GM19328 (cell line): Measurements from ENCODE around the gene SYNGAP1.

Experiments used
- ATAC-seq: cut with Tn5 transposase; IDR thresholded peaks from one replicate; pipeline ENCODE4 v1.9.1; 2021; ENCODE audit warnings: mild to moderate bottlenecking, moderate library complexity; ENCODE audit not compliant: unreplicated experiment

The SYNGAP1 gene

DNA sequence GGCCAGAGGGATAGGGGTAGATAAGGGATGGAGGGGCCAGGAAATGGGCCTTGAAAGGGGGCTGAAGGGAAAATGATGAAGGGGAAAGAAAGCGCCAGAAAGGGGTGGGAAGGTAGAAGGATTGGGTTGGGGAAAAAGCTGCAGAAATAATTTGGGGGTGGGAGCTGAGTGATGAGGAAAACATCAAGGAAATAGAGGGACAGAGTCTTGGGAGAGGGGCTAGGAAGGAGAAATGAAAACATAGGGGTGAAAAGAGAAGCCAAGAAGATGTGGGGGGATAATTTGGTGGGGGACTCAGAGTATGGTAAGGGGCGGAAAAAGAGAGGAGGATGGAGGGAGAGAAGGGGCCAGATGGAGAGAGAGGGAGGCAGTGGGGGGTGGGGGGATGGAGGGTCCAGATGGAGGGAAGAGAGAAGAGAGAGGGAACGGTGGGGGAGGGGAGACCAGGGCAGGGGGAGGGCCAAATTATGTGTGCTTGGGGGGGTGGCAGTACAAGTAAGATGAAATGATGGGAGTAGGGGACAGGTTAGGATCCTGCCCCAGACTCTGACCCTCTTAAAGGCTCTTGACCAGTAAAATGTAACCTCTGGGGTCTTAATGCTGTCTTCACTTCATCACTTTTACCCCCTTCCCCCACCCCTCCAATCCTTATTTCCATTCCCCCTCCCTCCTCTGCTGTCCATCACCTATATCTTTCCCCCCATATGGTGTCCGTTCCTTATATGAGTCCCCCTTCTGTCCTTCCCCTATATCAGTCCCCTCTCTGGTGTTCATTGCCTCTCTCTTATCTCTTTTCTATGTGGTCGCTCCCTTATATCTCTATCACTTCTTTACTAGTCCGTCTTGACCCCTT, 852 bp downstream of the SYNGAP1 start:
- no peak for ATAC-seq

DNA sequence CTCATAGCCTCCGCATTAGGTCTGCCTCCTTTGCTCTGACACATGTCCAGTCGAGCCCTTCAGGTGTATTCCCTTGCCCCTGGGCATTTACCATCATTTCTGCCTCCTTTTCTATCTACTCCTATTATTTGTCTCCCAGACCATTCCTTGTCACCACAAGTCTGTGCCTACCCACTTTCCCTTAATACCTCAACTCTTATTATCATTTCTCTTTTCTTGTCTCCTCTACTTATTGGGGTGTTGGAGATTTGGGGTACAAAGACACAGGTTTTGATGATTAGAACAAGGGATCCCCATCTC, 1.4 kb downstream of the SYNGAP1 start:
- ATAC-seq, result no peak

DNA sequence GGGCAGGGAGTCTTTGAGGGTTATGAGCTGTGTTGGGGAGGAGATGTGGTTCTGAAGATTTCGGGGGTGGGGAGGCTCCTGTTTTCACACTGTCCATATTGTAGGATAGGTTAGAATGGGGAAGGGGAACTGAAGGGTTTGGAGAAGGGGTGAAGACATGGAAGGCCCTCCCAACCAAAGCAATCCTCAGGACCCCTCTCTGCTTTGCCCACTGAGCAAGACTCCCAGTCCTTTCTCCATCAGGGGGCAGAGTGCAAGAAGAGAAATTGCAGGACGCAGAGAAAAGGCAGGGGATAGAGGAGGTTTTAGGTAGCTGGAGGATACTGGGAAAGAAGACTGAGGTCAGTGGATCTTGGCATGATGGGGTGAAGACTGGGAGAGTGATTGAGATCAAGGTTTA, 3.9 kb downstream of the SYNGAP1 start:
- ATAC-seq, result no peak

DNA sequence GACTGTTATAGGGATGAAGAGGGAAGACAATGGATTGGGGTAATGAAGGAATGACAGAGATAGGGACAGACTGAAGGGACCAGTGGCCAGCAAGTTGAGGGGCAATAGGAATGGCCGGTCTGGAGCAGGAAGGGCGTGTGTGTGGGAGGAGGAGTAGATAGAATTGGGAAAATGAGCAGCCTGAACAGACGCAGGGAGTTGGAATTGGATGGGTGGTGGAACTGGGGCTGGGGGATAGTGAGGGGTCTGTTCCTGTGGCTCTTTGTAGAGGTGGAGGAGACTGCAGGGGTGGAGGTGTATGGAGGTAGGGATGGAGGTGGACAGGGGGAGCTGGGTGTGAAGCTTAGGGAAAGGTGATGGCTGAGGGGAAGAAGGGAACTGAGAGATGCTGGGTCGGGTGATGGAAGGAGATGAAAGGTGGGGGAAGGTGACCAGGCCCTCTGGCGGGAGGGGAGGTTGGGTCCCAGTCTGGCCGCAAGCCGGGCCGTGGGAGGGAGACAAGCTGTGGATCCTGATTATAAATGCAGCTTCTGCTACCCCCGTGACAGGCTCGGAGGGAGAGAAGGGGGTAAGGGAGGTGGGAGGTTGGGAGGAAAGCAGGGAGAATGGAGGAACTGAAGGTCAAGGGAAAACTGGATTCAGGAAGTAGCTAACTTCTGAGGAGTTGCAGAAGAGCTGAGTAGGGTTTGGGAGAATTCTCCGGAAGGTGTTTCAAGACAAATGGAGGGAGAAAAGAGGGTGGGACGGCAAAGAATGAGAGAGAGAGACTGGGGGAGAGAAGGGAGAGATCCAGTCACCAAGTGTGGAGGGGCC, 5.2 kb downstream of the SYNGAP1 start:
- no peak for ATAC-seq

DNA sequence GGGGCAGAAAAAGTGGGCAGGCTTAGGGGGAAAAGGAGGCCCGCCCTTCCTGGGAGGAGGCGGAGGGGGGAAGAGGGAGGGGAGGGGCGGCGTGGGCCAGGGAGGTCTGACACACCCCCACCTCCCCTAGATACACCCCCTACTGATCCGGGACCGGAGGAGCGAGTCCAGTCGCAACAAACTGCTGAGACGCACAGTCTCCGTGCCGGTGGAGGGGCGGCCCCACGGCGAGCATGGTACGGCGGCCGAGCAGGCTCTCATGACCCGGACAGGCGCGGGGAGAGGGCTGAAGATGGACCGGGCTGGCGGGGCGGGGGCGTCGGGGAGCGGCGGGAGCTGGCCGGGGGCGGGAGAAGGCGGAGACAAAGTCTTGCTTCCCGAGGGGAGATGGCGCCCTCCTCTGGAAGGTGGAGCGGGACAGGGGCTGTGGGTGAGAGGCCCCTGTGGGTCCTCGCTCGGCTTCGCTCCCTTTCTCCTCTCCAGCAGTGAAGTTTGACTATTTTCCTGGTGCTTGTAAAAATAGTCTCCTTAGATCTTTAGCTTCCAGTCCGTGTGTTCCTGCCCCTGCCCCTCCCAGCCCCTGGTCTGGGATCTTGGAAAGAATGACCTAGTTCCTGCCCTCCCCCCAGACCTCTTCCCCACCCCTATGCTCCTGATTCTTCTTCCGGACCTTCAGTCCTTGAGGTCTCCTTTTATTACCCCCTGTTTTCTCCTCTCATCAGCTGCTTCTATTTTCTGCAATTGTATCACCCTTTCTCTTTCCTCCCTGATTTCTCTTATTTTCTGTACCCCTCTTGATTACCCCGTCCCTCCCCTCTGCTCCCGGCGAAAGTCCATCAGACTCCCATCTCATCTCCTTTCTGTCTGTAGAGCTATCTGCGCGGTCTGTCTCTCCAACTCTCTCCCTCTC, 6.1 kb downstream of the SYNGAP1 start:
- ATAC-seq, result no peak

DNA sequence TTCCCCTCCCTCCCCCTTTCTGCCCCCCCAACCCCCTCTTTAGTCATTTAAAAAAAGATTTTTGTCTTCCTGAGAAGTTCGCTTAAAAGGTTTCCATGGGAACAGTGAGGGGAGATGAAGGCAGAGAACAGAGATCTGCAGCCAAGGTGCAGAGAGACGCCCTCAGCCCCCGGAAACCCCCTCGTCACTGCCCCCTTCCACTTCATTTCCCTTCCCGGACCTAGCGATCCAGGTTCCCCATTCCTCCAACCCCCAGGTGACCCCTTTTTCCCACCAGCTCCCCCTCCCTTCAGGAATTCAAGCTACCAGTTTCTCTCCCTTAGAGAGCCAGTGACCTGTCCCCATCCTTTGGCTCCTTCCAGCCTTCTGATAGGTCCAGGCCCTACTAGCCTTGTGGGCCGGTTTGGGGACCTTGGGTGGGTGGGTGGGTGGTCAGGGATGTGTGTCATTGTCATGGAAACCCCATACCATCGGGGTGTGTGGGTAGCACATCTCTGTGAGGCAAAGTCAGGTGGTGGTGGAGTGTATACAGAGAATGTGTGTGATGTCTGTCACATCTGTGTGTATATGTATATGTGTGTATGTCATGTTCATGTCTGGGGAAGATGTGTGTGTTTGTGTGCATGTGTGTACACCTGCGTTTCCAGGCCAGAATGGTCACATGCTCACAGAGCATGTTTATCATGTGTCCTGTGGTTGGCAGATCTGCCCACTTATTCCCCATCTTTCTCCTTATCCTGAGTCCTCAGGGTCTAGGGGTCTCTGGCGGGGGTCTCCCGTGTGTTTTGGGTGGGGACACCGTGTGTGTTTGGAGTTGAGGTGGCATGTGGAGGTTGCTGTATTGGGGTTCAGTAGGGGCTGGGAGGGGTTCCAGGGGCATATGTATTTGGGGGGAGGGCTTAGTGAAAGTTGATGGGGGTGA, 7.0 kb downstream of the SYNGAP1 start:
- ATAC-seq, result no peak

DNA sequence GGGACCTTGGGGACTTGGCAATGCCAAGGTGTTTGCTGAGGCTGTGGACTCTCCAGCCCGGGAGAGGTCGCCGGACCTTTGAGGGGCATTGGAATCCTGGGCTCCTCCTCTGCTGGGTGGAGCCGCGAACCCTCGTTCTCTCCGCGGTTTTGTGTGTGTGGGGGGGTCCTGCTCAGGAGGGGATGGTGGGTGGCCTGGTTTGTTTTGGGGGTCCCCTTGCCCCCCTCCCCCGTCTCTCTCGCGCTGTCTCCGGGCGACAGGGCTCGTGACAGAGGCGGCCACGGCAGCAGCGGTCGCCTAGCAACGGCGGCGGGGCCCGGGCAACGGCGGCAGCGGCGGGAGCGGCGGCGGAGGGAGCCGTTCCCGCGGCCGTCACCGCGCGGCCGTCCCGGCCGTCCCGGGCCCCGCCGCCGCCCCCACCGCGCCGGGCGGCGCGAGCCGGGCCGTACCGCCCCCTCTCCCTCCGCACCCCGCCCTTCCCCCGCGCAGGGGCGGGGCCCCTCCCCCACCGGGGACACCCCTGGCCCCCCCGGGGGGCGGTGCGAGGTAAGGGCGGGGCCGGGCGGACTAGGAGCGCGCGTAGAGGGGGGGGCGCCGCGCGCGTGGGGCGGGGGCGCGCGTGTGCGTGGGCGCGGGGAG, 7.8 kb downstream of the SYNGAP1 start:
- ATAC-seq, result no peak

DNA sequence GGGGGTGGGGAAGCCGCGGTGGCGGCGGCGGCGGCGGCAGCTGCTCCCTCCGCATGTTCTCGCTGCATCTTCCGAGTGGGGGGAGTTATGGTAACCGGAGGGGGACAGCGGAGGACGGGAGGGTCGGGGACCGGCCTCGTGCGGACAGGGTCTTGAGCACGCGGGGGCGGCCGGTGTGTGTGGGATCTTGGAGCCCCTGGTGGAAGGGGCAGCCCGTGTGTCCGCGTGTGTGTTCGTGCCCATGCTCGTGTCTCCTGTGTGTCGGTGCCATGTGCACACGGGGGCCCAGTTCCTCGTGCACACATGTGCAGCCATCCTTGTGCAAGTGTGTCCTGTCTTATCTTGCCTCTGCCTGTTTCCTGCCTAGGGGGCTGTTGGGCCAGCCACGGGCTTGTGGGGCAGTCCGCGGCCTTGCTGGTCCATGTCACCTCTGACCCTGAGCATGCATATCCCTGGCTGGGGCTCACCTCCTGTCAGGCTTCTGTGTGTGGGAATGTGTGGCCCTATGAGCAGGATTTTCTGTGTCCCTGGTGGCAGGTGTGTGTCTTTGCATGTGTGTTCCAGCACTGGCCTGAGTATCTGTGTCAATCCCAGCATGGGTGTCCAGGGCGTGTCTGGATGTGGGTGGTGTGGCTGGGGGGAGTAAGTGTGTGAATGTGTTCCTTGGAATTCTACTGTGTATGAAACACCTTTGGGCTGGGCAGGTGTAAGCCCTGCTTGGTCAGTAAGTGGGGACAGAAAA, 8.5 kb downstream of the SYNGAP1 start:
- ATAC-seq, result no peak

DNA sequence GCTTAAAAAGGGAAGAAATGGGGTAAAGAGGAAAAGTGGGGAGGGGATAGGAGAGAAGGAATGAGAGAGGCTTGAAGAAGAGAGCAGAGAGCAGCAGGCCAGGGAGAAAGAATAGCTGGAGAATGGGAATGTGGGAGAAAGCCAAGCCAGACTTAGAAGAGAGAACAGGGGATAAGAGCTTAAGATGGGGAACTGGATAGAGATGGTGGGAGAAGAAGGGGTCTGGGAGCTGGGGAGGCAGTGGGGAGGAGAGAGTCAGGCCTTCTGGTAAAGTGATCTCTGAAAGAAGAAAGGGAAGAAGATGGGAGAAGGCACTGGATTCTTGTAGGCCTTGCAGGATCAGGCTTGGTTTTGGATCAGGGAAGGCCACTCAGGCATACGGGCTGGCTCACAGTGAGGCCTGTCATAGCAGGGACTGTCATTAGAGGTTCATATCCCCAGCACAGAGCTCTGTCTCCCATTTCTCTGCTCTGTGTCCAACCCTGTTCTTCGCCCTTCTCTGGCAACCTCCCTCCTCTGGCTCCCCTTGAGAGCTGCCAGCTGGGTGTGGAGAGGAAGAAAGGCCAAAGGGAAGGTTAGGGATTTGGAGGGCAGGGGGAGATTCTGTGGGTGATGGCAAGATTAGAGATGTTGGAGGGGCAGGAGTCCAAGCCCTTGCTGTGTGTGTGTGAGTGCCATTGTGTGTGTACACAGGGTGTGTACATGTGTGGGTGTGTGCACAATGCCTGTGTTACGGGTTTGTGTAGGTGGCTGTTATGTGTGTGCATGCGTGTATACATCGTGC, 9.3 kb downstream of the SYNGAP1 start:
- ATAC-seq, result no peak

DNA sequence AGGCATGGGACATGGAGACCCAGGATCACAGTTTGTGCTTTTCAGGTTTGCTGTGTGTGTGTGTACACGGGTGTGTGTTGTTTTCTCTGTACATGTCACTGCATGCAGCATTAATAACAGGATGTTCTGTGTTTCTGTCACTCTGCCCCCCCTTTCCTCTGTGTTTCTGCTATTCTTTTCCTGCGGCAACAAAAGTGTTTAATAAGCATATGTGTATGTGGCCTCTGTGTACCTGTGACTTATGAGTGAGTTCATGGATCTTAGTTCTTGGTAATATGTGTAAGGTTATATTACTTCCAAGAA, 9.8 kb downstream of the SYNGAP1 start:
- no peak for ATAC-seq

DNA sequence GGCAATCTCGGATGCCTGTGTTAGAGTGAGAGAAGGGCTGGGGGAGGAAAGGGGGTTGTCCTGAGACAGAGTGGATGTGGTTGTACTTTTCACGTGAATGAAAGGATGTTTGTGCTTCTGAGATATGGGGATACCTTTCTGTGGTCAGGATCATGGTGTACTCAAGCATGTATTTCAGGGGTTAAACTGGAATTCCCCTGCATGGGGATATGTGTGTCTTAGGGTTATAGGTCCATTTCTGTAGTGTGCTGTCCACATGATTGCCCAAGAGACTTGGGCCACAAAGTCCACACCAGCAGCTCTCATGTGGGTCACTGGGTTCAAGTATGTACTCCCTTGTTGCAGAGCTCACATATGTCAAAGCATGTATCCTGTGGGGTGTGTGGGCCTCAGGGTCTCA, 10.5 kb downstream of the SYNGAP1 start:
- no peak for ATAC-seq

DNA sequence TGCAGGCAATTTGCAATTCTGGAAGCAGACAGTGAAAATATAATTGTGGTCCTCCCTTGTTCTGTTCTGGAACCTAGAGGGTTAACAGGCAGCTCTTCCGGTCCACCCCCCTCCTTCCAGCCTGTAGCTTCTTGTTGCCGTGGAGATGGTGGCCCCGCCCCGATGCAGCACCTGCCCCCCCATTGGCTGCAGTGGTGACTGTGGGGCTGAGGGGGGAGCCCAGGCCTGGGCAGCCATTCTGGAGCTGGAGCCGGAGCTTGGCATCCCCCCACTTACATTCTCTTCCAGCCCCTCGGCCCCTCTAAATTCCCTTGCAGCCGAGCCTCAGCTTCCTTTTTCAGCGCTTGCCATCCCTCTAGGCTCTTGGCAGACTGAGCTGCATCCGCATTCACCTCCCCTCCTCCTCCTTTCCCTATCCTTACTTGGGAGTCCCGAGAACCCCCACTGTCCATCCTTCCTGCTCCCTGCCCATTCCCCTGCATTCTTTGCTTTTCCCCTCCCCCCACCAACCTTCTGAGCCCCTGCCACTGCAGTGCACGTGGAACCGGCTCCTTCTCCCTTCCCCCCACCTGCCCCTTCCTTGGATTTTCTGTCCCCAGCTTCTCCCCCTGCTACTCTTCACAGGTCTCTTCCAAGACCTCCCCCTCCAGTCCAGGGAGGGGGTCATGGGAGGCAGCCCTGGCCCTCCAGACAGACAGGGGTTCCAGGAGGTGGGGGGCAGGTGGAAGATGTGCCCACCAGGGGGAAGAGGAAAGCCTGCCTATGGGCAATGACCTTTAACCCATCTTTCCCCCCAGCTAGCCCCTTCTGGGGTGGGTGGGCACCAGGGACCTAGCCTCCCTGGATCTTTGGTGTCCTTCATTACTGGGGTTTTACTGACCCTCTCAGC, 11.4 kb downstream of the SYNGAP1 start:
- ATAC-seq, result no peak

DNA sequence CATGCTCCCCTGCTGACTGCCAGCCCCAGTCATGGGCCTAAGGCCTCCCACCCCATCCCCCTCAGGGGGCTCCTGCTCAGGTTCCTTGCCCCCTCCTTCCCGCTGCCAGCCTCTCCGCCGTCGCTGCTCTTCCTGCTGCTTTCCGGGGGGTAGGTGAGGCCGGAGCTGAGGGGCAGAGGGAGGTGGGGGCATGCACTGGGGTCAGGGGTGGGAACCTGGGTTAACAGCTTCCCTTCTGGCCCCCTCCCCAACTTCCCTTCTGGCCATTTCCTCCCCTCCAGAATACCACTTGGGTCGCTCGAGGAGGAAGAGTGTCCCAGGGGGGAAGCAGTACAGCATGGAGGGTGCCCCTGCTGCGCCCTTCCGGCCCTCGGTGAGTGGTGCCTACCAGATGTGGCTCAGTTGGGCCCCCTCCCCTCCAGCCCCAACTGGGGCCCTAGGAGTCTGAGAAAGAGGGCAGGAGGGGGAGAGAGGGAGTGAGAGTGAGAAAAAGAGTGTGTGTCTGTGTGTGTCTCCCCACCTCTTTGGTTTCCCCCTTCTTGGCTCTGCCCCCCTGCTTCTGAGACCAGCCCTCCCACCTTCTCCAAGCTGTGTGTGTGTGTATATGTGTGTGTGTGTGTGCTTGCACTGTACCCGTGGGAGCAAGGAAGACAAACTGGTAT, 12.1 kb downstream of the SYNGAP1 start:
- no peak for ATAC-seq

DNA sequence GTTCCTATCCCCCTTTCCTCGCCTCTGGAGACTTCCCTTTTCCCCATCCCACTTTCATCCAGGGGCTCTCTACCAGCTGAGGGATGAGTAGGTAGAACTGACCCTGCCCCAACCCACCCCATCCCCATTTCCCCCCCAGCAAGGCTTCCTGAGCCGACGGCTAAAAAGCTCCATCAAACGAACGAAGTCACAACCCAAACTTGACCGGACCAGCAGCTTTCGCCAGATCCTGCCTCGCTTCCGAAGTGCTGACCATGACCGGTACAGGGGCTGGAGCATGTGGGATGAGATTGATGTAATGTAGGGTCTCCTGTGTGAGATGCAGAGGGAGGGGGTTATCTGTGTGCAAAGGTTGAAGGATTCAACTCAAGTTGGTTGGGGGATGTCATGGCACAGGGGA, 12.7 kb downstream of the SYNGAP1 start:
- no peak for ATAC-seq

DNA sequence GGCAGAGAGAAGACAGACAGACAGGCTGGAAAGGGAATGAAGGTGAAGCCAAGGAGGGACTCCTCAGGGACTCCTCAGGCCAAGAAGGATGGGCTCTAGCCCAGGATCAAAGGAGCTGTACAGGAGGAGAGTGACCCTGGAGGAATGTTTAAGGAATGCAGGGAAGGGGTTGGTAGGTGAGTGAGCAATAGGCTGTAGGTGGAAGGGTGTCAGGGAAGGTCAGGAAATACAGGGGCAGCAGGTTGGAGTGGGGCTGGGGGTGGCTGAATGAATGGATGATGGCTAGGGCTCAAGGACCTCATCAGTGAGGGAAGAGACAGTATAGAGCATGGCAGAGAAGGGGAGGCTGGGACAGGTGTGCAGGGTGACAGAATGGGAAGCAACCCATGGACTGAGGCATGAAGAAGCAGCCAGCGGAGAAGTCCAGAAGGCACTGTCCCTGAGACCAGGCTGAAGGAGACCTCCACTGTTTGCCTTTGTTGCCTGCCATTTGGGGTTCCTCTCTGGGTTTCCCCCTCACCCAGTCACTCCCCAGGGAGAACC, 13.2 kb downstream of the SYNGAP1 start:
- ATAC-seq, result no peak

DNA sequence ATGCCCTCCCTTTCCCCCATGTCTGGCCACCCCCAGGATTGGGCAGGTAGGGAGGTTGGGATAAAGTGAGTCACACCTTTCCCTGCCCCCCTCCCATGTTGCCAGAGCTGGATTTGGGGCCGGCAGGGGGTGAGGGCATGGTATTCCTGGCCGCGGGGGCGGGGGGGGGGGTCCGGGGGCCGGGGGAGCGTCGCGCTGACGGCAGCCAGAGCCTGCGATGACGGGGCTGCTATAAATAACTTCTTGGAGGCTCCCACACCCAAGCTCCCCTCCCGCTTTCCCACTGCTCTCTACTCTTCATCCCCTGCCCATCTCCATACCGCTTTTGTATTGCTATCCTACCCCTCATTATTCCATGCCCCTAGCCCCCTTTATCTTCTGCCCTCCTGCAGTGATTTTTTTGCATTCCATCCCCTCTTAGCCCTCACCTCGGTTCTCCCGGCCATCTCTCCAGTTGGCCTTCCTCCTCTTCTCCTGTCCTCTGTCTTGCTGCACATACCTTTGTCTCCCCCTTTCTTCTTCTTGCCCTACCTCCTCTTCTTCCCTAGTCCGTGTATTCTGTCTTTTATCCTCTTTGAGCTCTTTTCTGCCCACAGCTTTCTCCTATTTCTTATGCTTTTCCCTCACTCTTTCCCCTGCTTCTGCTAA, 13.8 kb downstream of the SYNGAP1 start:
- ATAC-seq, result no peak
